GM12872 (cell line): ENCODE results near the gene SNN.

Experiments
- CTCF ChIP-seq: IDR thresholded peaks from 3 replicates; pipeline ENCODE4 v1.5.1; 2011; ENCODE audit warnings: low read depth, mild to moderate bottlenecking, low read length, moderate library complexity; ENCODE audit not compliant: insufficient read depth

SNN gene

GRCh38 chr16:11727796-11728543, 59.7 kb downstream of the SNN start:
- no peak for TF ChIP-seq CTCF
